Vagina (tissue), 2 donors: Measurements from ENCODE around the gene TANK. TPM values are rescaled to one million over a fixed set of nuclear protein-coding genes. Genes with fewer than 3 reads are reported as not detected.

ENCODE experiments used
- DNase-seq, 2 donors: peaks; one replicate each; pipeline ENCODE4 v3.0.0-alpha.2; 2017; ENCODE audit errors: extremely low spot score in 2 of 2
- H3K27ac ChIP-seq: fragments of 200-600 bp; sonication (generic); one replicate; pipeline ENCODE4 v1.5.1; 2019
- H3K27me3 ChIP-seq: fragments of 200-600 bp; sonication (generic); one replicate; pipeline ENCODE4 v1.5.1; 2019
- H3K36me3 ChIP-seq, 2 donors: fragments of 200-600 bp; sonication (generic); one replicate each; pipeline ENCODE4 v1.5.1; 2017 to 2019
- H3K4me1 ChIP-seq: fragments of 200-600 bp; sonication (generic); one replicate; pipeline ENCODE4 v1.5.1; 2019
- H3K4me3 ChIP-seq, 2 donors: fragments of 200-600 bp; sonication (generic); 1 replicate in 1 of 2; 2 replicates in 1 of 2; pipeline ENCODE4 v1.5.1; 2016 to 2019
- H3K9me3 ChIP-seq: fragments of 200-600 bp; sonication (generic); one replicate; pipeline ENCODE4 v1.5.1; 2019
- CTCF ChIP-seq, 3 experiments: fragments of 450-650 bp in 2 of 3; fragments of 200-600 bp in 1 of 3; sonication (generic) in 1 of 3; IDR thresholded peaks; one replicate each; pipeline ENCODE4 v1.5.1; 2017 to 2019; ENCODE audit warnings: antibody characterized with exemption in 3 of 3, mild to moderate bottlenecking in 2 of 3, moderate library complexity in 2 of 3
- POLR2A ChIP-seq, 2 donors: fragments of 450-650 bp; IDR thresholded peaks; one replicate each; pipeline ENCODE4 v1.6.1; 2017; ENCODE audit warnings: antibody characterized with exemption in 2 of 2, mild to moderate bottlenecking in 2 of 2, moderate library complexity in 2 of 2
- POLR2AphosphoS5 ChIP-seq, 2 donors: sonication (generic); formaldehyde crosslinking; IDR thresholded peaks; one replicate each; pipeline ENCODE4 v1.9.0; 2017; ENCODE audit warnings: antibody characterized with exemption in 2 of 2, mild to moderate bottlenecking in 2 of 2, low read depth in 1 of 2; ENCODE audit not compliant: insufficient read depth in 1 of 2
- intact Hi-C: fragments of 100-400 bp; cut with DNase I; formaldehyde crosslinking; loops from one replicate; pipeline ENCODE4 v1.15.1; 2023
- total RNA-seq: library from RNA; depleted of rRNA; stranded (reverse); fragments of >200 nt; gene quantifications from one replicate; pipeline ENCODE4 v1.2.3, GENCODE V29; 2016

TANK gene
- total RNA-seq = 94.0 TPM

- H3K27ac ChIP-seq = peak within 1 kb of the TSS; percentile 97
- H3K9me3 ChIP-seq = no peaks in the 10 kb centered on the region
- H3K36me3 ChIP-seq = peaks cover 0 to 9% of the 10 kb centered on the region in 2 donors
- TF ChIP-seq CTCF (IDR thresholded peaks at IDR 0.05) = no peak
- peak in 1 of 2 donors; percentile 90 for TF ChIP-seq POLR2A (IDR thresholded peaks at IDR 0.05)
- peak; percentile 61 to 99 for TF ChIP-seq POLR2AphosphoS5 (IDR thresholded peaks at IDR 0.05; ENCODE audit: insufficient read depth in 1 of 2, low read depth in 1 of 2)
- peaks cover 44% of the 10 kb centered on the region for H3K4me1 ChIP-seq
- no peaks in the 10 kb centered on the region for H3K27me3 ChIP-seq
- DNase-seq = peak in 1 of 2 donors; percentile 96
- intact Hi-C loops = no loop called here
- H3K4me3 ChIP-seq = peak within 1 kb of the TSS; percentile 75 to 91
Measured at GRCh38 chr2:161160226-161161073, at the start of gene TANK. TSS of gene TANK (plus strand) at chr2:161160428. CDS start at chr2:161179663, 19,235 bp downstream.

- intact Hi-C loops = no loop called here
- TF ChIP-seq POLR2A (IDR thresholded peaks at IDR 0.05) = no peak
- no peak for TF ChIP-seq CTCF (IDR thresholded peaks at IDR 0.05)
- no peak for TF ChIP-seq POLR2AphosphoS5 (IDR thresholded peaks at IDR 0.05; ENCODE audit: insufficient read depth in 1 of 2, low read depth in 1 of 2)
Measured at GRCh38 chr2:161111531-161111930, 48.7 kb upstream of the TANK start.

GRCh38 chr2:161112908-161113307 lies 47.3 kb upstream of the TANK start:
- Histone ChIP-seq H3K36me3 (no peaks in the 10 kb centered on the region), H3K27ac (no peak overlapping the region), H3K4me3 (no peak overlapping the region), H3K4me1 (no peaks in the 10 kb centered on the region), H3K9me3 (no peaks in the 10 kb centered on the region), H3K27me3 (no peaks in the 10 kb centered on the region)
- intact Hi-C loops = no loop called here
- no peak for TF ChIP-seq POLR2AphosphoS5 (IDR thresholded peaks at IDR 0.05; ENCODE audit: insufficient read depth in 1 of 2, low read depth in 1 of 2)
- DNase-seq = no peak

More at GRCh38 chr2:161111531-161111930, 48.7 kb upstream of the TANK start:
- H3K36me3 ChIP-seq = no peaks in the 10 kb centered on the region
- no peaks in the 10 kb centered on the region for H3K27me3 ChIP-seq
- no peak overlapping the region for H3K4me3 ChIP-seq
- H3K4me1 ChIP-seq = no peaks in the 10 kb centered on the region
- no peaks in the 10 kb centered on the region for H3K9me3 ChIP-seq
- no peak overlapping the region for H3K27ac ChIP-seq
- no peak for DNase-seq

GRCh38 chr2:161113693-161114575 lies 46.3 kb upstream of the TANK start:
- no peak overlapping the region for H3K4me3 ChIP-seq
- TF ChIP-seq POLR2A (IDR thresholded peaks at IDR 0.05) (no peak), CTCF (IDR thresholded peaks at IDR 0.05) (no peak), POLR2AphosphoS5 (IDR thresholded peaks at IDR 0.05; ENCODE audit: insufficient read depth in 1 of 2, low read depth in 1 of 2) (no peak)
- no peaks in the 10 kb centered on the region for H3K9me3 ChIP-seq
- H3K27me3 ChIP-seq = no peaks in the 10 kb centered on the region
- intact Hi-C loops = no loop called here
- H3K27ac ChIP-seq = no peak overlapping the region
- no peak for DNase-seq
- no peaks in the 10 kb centered on the region for H3K4me1 ChIP-seq
- no peaks in the 10 kb centered on the region for H3K36me3 ChIP-seq

GRCh38 chr2:161115205-161115604 lies 45.0 kb upstream of the TANK start:
- no peak for DNase-seq
- intact Hi-C loops = no loop called here
- Histone ChIP-seq H3K27ac (no peak overlapping the region), H3K9me3 (no peaks in the 10 kb centered on the region), H3K36me3 (no peaks in the 10 kb centered on the region), H3K4me1 (no peaks in the 10 kb centered on the region), H3K27me3 (no peaks in the 10 kb centered on the region), H3K4me3 (no peak overlapping the region)
- TF ChIP-seq CTCF (IDR thresholded peaks at IDR 0.05) (no peak), POLR2AphosphoS5 (IDR thresholded peaks at IDR 0.05; ENCODE audit: insufficient read depth in 1 of 2, low read depth in 1 of 2) (no peak), POLR2A (IDR thresholded peaks at IDR 0.05) (no peak)
